DOHH2 (cell line): ENCODE data around the gene IHH.

ENCODE experiments used
- EZH2phosphoT487 ChIP-seq: fragments of 200-600 bp; sonication (generic); IDR thresholded peaks from 2 replicates; pipeline ENCODE4 v1.6.1; 2017; ENCODE audit warnings: borderline replicate concordance, mild to moderate bottlenecking, antibody characterized with exemption, low read length, moderate library complexity, mixed read lengths
- TF ChIP-seq, protein P1 (sequence below): fragments of 200-600 bp; sonication (generic); IDR thresholded peaks from one replicate; pipeline ENCODE4 v1.5.1; 2014; ENCODE audit warnings: antibody characterized with exemption, mild to moderate bottlenecking, low read depth, low read length; ENCODE audit not compliant: poor library complexity, severe bottlenecking

DNA sequence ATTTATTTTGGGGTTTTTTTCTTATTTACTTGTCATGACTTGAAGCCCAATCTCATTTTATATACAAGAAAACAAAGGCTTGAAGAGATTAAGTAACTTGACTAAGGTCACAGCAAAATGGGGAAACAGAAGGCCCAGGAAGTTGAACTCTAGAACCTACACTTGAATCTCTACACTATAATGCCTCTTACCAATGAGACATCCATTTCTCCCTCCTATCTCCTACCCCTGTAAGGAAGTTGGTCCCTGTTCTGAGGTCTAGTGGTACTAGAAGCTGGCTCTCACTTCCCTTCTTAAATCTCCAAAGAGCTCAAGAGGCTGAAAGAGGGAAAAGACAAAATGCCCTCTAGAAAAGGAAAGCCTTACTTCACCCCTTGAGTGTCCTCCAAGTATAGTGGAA, 25.5 kb upstream of the IHH start:
- TF ChIP-seq, protein P1, sequence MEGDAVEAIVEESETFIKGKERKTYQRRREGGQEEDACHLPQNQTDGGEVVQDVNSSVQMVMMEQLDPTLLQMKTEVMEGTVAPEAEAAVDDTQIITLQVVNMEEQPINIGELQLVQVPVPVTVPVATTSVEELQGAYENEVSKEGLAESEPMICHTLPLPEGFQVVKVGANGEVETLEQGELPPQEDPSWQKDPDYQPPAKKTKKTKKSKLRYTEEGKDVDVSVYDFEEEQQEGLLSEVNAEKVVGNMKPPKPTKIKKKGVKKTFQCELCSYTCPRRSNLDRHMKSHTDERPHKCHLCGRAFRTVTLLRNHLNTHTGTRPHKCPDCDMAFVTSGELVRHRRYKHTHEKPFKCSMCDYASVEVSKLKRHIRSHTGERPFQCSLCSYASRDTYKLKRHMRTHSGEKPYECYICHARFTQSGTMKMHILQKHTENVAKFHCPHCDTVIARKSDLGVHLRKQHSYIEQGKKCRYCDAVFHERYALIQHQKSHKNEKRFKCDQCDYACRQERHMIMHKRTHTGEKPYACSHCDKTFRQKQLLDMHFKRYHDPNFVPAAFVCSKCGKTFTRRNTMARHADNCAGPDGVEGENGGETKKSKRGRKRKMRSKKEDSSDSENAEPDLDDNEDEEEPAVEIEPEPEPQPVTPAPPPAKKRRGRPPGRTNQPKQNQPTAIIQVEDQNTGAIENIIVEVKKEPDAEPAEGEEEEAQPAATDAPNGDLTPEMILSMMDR: no peak
- TF ChIP-seq EZH2phosphoT487: no peak
